HepG2 (cell line): ENCODE data around the gene TMTC2.

Experiments
- BRF2 ChIP-seq: sonication (generic); formaldehyde crosslinking; IDR thresholded peaks from 2 replicates; pipeline ENCODE4 v1.8.1; 2022; ENCODE audit warnings: mild to moderate bottlenecking, missing genetic modification reagents
- ELF1 ChIP-seq: sonication (generic); formaldehyde crosslinking; IDR thresholded peaks from 2 replicates; pipeline ENCODE4 v1.4.0; 2020; ENCODE audit warnings: missing genetic modification reagents
- HMGXB3 ChIP-seq: sonication (generic); formaldehyde crosslinking; IDR thresholded peaks from 2 replicates; pipeline ENCODE4 v1.4.0; 2020; ENCODE audit warnings: missing genetic modification reagents, borderline replicate concordance
- HOXA3 ChIP-seq: sonication (generic); formaldehyde crosslinking; IDR thresholded peaks from 2 replicates; pipeline ENCODE4 v1.5.0; 2020; ENCODE audit warnings: missing genetic modification reagents
- MAX ChIP-seq: IDR thresholded peaks from 2 replicates; pipeline ENCODE4 v1.6.1; 2012; ENCODE audit warnings: inconsistent platforms
- MBNL3 ChIP-seq: fragments of 250-450 bp; sonication (Bioruptor Pico); conservative IDR thresholded peaks from 2 replicates; pipeline ENCODE4 v1.8.0; 2022; ENCODE audit warnings: mild to moderate bottlenecking, inconsistent platforms
- MYNN ChIP-seq: sonication (generic); formaldehyde crosslinking; IDR thresholded peaks from 2 replicates; pipeline ENCODE4 v1.4.0; 2020; ENCODE audit warnings: mild to moderate bottlenecking, low read depth, missing genetic modification reagents
- ZBTB21 ChIP-seq: sonication (generic); formaldehyde crosslinking; IDR thresholded peaks from 2 replicates; pipeline ENCODE4 v1.4.0; 2020; ENCODE audit warnings: missing genetic modification reagents
- ZNF24 ChIP-seq: fragments of 450-650 bp; IDR thresholded peaks from 2 replicates; pipeline ENCODE4 v1.6.1; 2017; ENCODE audit warnings: antibody characterized with exemption, mild to moderate bottlenecking
- ZNF691 ChIP-seq: sonication (generic); formaldehyde crosslinking; IDR thresholded peaks from 2 replicates; pipeline ENCODE4 v1.4.0; 2020; ENCODE audit warnings: missing genetic modification reagents, low read depth, mild to moderate bottlenecking, borderline replicate concordance
- ZNF773 ChIP-seq: sonication (generic); formaldehyde crosslinking; IDR thresholded peaks from 2 replicates; pipeline ENCODE4 v1.4.0; 2020; ENCODE audit warnings: missing genetic modification reagents, borderline replicate concordance

GRCh38 chr12:82958966-82959365 lies 272.3 kb downstream of the TMTC2 start:
- no peak for TF ChIP-seq ZNF24
- TF ChIP-seq MAX: no peak
- no peak for TF ChIP-seq ZNF773 (CRISPR knock-in tag)
- TF ChIP-seq ZBTB21 (CRISPR knock-in tag): no peak
- no peak for TF ChIP-seq HOXA3
- TF ChIP-seq MBNL3: no peak
- TF ChIP-seq MYNN: no peak
- no peak for TF ChIP-seq ZNF691 (CRISPR knock-in tag)
- no peak for TF ChIP-seq BRF2 (CRISPR knock-in tag)
- no peak for TF ChIP-seq ELF1 (CRISPR knock-in tag)
- TF ChIP-seq HMGXB3: no peak
